Liver (tissue), 9 donors: ENCODE results near the gene CDK10. TPM values are rescaled to one million over a fixed set of nuclear protein-coding genes. Genes with fewer than 3 reads are reported as not detected.

ENCODE experiments used
- DNase-seq: peaks from one replicate; pipeline ENCODE4 v3.0.0-alpha.2; 2017; ENCODE audit warnings: low spot score
- H3K27ac ChIP-seq, 2 donors: one replicate each; pipeline ENCODE4 v1.7.0; 2013; ENCODE audit warnings: inconsistent platforms in 2 of 2, low read length in 2 of 2, control low read depth in 1 of 2, low read depth in 1 of 2, mild to moderate bottlenecking in 1 of 2
- H3K27me3 ChIP-seq, 4 donors: one replicate each; pipeline versions ENCODE4 v1.6.1 to v1.7.0; 2013; ENCODE audit warnings: low read length in 3 of 4, inconsistent platforms in 1 of 4, mild to moderate bottlenecking in 1 of 4, moderate library complexity in 1 of 4; ENCODE audit not compliant: control insufficient read depth in 4 of 4, insufficient read depth in 4 of 4
- H3K36me3 ChIP-seq, 4 donors: one replicate each; pipeline versions ENCODE4 v1.6.1 to v1.7.0; 2013; ENCODE audit warnings: low read length in 3 of 4, mild to moderate bottlenecking in 3 of 4, low read depth in 1 of 4, moderate library complexity in 1 of 4; ENCODE audit not compliant: control insufficient read depth in 4 of 4, insufficient read depth in 3 of 4
- H3K4me1 ChIP-seq, 4 donors: one replicate each; pipeline versions ENCODE4 v1.6.1 to v1.7.0; 2013; ENCODE audit warnings: low read length in 3 of 4, mild to moderate bottlenecking in 3 of 4, moderate library complexity in 1 of 4; ENCODE audit not compliant: control insufficient read depth in 4 of 4, insufficient read depth in 4 of 4
- H3K4me3 ChIP-seq, 3 donors: one replicate each; pipeline versions ENCODE4 v1.6.1 to v1.7.0; 2013; ENCODE audit warnings: low read length in 3 of 3, control low read depth in 1 of 3, low read depth in 1 of 3, mild to moderate bottlenecking in 1 of 3
- H3K9ac ChIP-seq, 2 donors: one replicate each; pipeline ENCODE4 v1.7.0; 2013; ENCODE audit warnings: low read length in 2 of 2, mild to moderate bottlenecking in 2 of 2, moderate library complexity in 2 of 2, control low read depth in 1 of 2, low read depth in 1 of 2
- H3K9me3 ChIP-seq, 4 donors: one replicate each; pipeline versions ENCODE4 v1.6.1 to v1.7.0; 2013; ENCODE audit warnings: low read length in 3 of 4; ENCODE audit not compliant: control insufficient read depth in 4 of 4
- CTCF ChIP-seq: fragments of 150-350 bp; IDR thresholded peaks from 2 replicates; pipeline ENCODE4 v1.5.1; 2017; ENCODE audit warnings: improper control_type of control experiment, low read depth, low read length; ENCODE audit not compliant: missing input control
- EGR1 ChIP-seq, 2 donors: IDR thresholded peaks; 2 replicates each; pipeline ENCODE4 v1.6.1; 2016 to 2018; ENCODE audit warnings: antibody characterized with exemption in 2 of 2, low read depth in 2 of 2
- FOXA1 ChIP-seq: IDR thresholded peaks from 2 replicates; pipeline ENCODE4 v1.6.1; 2016; ENCODE audit warnings: antibody characterized with exemption
- FOXA2 ChIP-seq: IDR thresholded peaks from 2 replicates; pipeline ENCODE4 v1.6.1; 2016; ENCODE audit warnings: antibody characterized with exemption
- GABPA ChIP-seq, 2 donors: IDR thresholded peaks in 1 of 2; conservative IDR thresholded peaks in 1 of 2; 2 replicates each; pipeline ENCODE4 v1.6.1; 2016; ENCODE audit warnings: antibody characterized with exemption in 2 of 2, mild to moderate bottlenecking in 1 of 2, moderate library complexity in 1 of 2
- HNF4A ChIP-seq, 2 donors: conservative IDR thresholded peaks; 2 replicates each; pipeline ENCODE4 v1.6.1; 2016; ENCODE audit warnings: antibody characterized with exemption in 2 of 2, mild to moderate bottlenecking in 2 of 2
- HNF4G ChIP-seq: IDR thresholded peaks from 2 replicates; pipeline ENCODE4 v1.6.1; 2016; ENCODE audit warnings: antibody characterized with exemption
- JUND ChIP-seq, 2 donors: IDR thresholded peaks; 2 replicates each; pipeline ENCODE4 v1.6.1; 2016; ENCODE audit warnings: antibody characterized with exemption in 2 of 2
- NR2F2 ChIP-seq: IDR thresholded peaks from 2 replicates; pipeline ENCODE4 v1.6.1; 2016; ENCODE audit warnings: antibody characterized with exemption
- RXRA ChIP-seq, 2 donors: IDR thresholded peaks; 2 replicates each; pipeline ENCODE4 v1.6.1; 2017 to 2018; ENCODE audit warnings: antibody characterized with exemption in 2 of 2, mild to moderate bottlenecking in 1 of 2
- SP1 ChIP-seq: IDR thresholded peaks from 2 replicates; pipeline ENCODE4 v1.6.1; 2018; ENCODE audit warnings: antibody characterized with exemption, mild to moderate bottlenecking
- TAF1 ChIP-seq: conservative IDR thresholded peaks from 2 replicates; pipeline ENCODE4 v1.6.1; 2016; ENCODE audit warnings: antibody characterized with exemption, mild to moderate bottlenecking
- YY1 ChIP-seq: IDR thresholded peaks from 2 replicates; pipeline ENCODE4 v1.6.1; 2016; ENCODE audit warnings: antibody characterized with exemption, mild to moderate bottlenecking
- WGBS: extraction: QIAGEN DNeasy Blood & Tissue Kit; methylation state at CpG from one replicate; pipeline ENCODE4 v1.1.7; 2013; 5-methylcytosine and 5-hydroxymethylcytosine counted together
- polyA plus RNA-seq, 2 donors: library from polyadenylated mRNA; stranded (reverse) in 1 of 2; unstranded in 1 of 2; fragments of 200-250 nt in 1 of 2; fragments of >200 nt in 1 of 2; fragmentation: Nextera tagmentation in 1 of 2; extraction: Ambion mirVana in 1 of 2; gene quantifications; one replicate each; pipeline versions ENCODE4 v1.2.1 to v1.2.3, GENCODE V29; 2013 to 2015
- total RNA-seq, 2 donors: library from RNA; depleted of rRNA; stranded (reverse); fragments of >200 nt; gene quantifications; one replicate each; pipeline ENCODE4 v1.2.3, GENCODE V29; 2014
- TF ChIP-seq, protein P1 (sequence below): IDR thresholded peaks from 2 replicates; pipeline ENCODE4 v1.6.1; 2016; ENCODE audit warnings: antibody characterized with exemption
- TF ChIP-seq, protein P2 (sequence below): IDR thresholded peaks from 2 replicates; pipeline ENCODE4 v1.6.1; 2016; ENCODE audit warnings: antibody characterized with exemption
- TF ChIP-seq, protein P3 (sequence below): IDR thresholded peaks from 2 replicates; pipeline ENCODE4 v1.6.1; 2016; ENCODE audit warnings: antibody characterized with exemption, mild to moderate bottlenecking
- donor health status: healthy.
- donor health status: healthy.
- donor health status: healthy.
- donor health status: healthy.
- donor health status: healthy.

The CDK10 gene
- total and polyA plus RNA-seq, 4 donors, result 25.1 to 81.2 (median 56.0) TPM

- Histone ChIP-seq H3K27me3 (no peaks in the 10 kb centered on the region), H3K27ac (no peak overlapping the region), H3K4me3 (no peak overlapping the region), H3K9ac (no peak overlapping the region), H3K4me1 (peaks cover 0 to 12% (median 9%) of the 10 kb centered on the region in 4 donors), H3K36me3 (peaks cover 0 to 6% (median 1%) of the 10 kb centered on the region in 4 donors), H3K9me3 (no peaks in the 10 kb centered on the region)
- DNase-seq, result no peak
- 95% methylated on average over 10 of the region's 10 CpGs for WGBS
- TF ChIP-seq, protein P1, sequence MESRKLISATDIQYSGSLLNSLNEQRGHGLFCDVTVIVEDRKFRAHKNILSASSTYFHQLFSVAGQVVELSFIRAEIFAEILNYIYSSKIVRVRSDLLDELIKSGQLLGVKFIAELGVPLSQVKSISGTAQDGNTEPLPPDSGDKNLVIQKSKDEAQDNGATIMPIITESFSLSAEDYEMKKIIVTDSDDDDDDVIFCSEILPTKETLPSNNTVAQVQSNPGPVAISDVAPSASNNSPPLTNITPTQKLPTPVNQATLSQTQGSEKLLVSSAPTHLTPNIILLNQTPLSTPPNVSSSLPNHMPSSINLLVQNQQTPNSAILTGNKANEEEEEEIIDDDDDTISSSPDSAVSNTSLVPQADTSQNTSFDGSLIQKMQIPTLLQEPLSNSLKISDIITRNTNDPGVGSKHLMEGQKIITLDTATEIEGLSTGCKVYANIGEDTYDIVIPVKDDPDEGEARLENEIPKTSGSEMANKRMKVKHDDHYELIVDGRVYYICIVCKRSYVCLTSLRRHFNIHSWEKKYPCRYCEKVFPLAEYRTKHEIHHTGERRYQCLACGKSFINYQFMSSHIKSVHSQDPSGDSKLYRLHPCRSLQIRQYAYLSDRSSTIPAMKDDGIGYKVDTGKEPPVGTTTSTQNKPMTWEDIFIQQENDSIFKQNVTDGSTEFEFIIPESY, result no peak
- TF ChIP-seq FOXA1 (no peak), NR2F2 (no peak), YY1 (no peak), SP1 (no peak)
- TF ChIP-seq, protein P2, sequence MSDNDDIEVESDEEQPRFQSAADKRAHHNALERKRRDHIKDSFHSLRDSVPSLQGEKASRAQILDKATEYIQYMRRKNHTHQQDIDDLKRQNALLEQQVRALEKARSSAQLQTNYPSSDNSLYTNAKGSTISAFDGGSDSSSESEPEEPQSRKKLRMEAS, result no peak
These were observed 22.7 kb downstream of the CDK10 start for GRCh38 chr16:89709166-89709565.

GRCh38 chr16:89709716-89710432 lies 23.4 kb downstream of the CDK10 start:
- no peak overlapping the region for H3K27ac ChIP-seq
- no peaks in the 10 kb centered on the region for H3K27me3 ChIP-seq
- no peaks in the 10 kb centered on the region for H3K9me3 ChIP-seq
- H3K4me1 ChIP-seq, result peaks cover 0 to 12% (median 9%) of the 10 kb centered on the region in 4 donors
- no peak overlapping the region for H3K9ac ChIP-seq
- no peak for DNase-seq
- WGBS, result 92% methylated on average over 19 of the region's 19 CpGs
- TF ChIP-seq GABPA (IDR thresholded peaks at IDR 0.05 in 1 of 2, conservative IDR thresholded peaks at IDR 0.05 in 1 of 2), result no peak
- no peak for TF ChIP-seq FOXA1
- TF ChIP-seq, protein P3, sequence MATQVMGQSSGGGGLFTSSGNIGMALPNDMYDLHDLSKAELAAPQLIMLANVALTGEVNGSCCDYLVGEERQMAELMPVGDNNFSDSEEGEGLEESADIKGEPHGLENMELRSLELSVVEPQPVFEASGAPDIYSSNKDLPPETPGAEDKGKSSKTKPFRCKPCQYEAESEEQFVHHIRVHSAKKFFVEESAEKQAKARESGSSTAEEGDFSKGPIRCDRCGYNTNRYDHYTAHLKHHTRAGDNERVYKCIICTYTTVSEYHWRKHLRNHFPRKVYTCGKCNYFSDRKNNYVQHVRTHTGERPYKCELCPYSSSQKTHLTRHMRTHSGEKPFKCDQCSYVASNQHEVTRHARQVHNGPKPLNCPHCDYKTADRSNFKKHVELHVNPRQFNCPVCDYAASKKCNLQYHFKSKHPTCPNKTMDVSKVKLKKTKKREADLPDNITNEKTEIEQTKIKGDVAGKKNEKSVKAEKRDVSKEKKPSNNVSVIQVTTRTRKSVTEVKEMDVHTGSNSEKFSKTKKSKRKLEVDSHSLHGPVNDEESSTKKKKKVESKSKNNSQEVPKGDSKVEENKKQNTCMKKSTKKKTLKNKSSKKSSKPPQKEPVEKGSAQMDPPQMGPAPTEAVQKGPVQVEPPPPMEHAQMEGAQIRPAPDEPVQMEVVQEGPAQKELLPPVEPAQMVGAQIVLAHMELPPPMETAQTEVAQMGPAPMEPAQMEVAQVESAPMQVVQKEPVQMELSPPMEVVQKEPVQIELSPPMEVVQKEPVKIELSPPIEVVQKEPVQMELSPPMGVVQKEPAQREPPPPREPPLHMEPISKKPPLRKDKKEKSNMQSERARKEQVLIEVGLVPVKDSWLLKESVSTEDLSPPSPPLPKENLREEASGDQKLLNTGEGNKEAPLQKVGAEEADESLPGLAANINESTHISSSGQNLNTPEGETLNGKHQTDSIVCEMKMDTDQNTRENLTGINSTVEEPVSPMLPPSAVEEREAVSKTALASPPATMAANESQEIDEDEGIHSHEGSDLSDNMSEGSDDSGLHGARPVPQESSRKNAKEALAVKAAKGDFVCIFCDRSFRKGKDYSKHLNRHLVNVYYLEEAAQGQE, result no peak
- TF ChIP-seq HNF4G, result no peak
- TF ChIP-seq HNF4A (conservative IDR thresholded peaks at IDR 0.05), result no peak
- no peak for TF ChIP-seq NR2F2
- TF ChIP-seq EGR1 (IDR thresholded peaks at IDR 0.05; ENCODE audit: low read depth in 2 of 2), result no peak
- no peak for TF ChIP-seq SP1
- TF ChIP-seq JUND (IDR thresholded peaks at IDR 0.05), result no peak
- TF ChIP-seq TAF1, result no peak
- no peak for TF ChIP-seq YY1
- TF ChIP-seq FOXA2, result no peak
- TF ChIP-seq RXRA (IDR thresholded peaks at IDR 0.05), result no peak
- no peak for TF ChIP-seq CTCF
- no peak overlapping the region for H3K4me3 ChIP-seq
- H3K36me3 ChIP-seq, result peaks cover 0 to 6% (median 1%) of the 10 kb centered on the region in 4 donors
